NOMO-1 (cell line): ENCODE data around the gene CXCL14.
"Not testable (repeated sequence)": the region's sequence is repeated elsewhere in the genome, so short reads cannot be mapped to it uniquely, and the experiment has no call there.

Experiments used
- DNase-seq, 2 experiments: peaks; one replicate each; lab custom pipeline; 2025; ENCODE audit not compliant: unreplicated experiment in 2 of 2; lab: John Stamatoyannopoulos, UW

CXCL14 gene

GRCh38 chr5:135546912-135547311 lies 31.9 kb downstream of the CXCL14 start:
- DNase-seq, result no peak

GRCh38 chr5:135546101-135546500 lies 32.7 kb downstream of the CXCL14 start:
- DNase-seq, result no peak

DNA sequence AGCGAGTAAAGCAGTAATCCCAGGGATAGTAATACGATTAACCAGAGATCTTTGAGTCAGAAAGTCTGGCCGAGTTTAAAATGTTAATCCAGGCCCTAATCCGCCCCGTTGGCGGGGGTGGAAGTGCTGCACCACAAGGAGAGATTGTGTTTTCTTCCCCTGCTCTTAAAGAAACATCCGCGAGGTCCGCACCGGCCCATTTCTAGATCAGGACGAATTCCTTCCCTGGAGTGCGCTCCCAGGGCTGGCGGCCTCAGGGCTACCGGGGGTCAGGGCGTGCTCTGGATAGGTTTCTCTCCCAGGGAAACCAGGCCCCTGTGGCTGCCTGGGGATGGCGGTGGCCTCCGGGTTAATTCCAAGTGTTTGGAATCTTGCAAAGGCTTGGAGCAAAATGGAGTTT lies 33.7 kb downstream of the CXCL14 start:
- DNase-seq, result no peak

DNA sequence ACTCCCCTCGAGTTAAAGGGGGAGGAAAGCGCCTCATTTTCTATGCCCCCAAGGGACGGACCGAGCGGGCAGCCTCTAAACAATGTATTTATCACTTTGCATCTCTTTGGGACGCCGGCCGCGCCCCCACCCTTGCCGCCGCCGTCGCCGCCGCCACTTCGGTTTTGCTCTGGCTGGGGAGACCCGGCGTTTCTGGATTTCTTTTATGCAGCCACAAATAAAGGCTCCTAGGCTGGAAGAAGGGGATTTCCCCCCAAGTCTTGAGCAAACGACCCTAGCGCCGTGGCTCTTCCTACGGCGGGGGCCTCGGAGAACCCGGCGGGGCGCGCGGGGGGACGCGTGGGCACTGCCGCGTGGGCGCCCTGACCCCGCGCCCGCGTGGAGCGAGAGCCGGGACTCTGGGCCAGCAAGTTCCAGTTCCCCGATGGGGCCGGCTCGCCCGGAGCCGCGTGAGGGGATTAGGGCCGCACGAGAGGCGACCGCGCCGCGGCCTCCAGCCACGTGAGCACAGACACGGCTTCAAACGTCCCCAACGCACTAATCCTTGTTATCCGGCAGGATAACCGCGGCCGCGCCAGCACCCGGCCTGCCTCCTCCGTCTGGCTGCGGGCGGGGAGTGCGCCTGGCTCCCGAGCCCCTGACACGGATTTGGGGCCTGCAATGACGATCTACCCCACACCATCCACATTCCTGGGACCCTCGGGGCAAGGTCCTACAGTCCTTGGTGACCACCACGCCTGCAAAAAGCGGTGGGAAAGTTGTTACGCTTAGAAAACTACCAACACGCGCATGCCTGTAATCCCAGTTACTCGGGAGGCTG lies 35.1 kb downstream of the CXCL14 start:
- no peak for DNase-seq

DNA sequence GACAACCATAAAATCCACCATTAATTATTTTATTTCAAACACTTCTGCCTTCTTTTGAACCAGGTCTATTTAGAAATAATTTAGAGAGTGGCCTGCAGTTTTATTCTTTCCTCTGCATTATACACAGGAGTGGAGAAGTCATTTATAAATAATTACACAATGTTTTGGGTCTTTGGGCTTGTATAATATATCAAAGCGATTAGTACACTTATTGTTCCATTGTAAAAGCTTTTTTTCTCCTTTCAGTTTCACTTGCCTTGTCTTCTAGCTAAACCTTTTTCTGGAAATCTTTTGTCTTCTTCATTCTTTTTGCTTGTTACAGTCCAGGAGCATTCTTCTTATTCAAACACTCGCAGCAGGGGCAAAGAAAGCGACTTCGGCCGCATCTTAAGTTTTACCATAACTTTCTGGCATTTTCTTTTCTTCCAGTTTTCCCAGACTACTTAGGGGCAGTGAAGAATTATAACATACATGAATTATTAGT lies 35.7 kb downstream of the CXCL14 start:
- DNase-seq, result peak in 1 of 2 experiments; percentile 22

DNA sequence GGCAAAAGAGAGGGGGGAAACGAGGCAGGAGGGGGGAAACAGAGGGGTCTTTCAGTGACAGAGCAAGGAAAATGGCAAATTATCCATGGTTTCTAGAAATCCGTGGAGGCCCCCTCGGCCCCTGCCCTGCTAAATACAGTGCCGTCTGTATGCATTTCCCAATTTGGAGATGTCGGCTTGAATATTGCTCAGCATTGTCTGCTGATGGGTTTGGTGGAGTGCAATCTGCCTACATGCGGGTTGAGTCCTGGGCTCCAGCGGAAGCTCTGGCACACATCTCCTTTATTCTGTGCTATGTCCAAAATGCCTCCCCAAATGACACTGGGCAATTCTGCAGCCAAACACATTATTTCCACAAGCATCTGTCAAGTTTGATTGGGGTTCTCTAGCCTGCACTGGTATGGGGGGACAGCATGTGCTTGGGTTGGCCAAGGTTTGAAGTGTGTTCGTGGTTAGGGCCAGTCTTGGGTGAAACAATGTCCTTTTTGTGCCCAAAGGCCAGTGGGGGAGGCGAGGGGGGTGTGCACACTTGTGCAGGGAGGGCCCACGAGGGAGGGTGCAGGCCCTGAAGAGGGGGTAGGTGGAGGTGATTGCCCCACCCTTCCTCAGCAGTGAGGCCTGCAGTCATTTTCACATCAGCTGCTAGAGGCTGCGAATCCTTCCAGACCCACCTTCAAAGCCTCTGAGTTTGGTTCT lies 36.8 kb downstream of the CXCL14 start:
- no peak for DNase-seq

DNA sequence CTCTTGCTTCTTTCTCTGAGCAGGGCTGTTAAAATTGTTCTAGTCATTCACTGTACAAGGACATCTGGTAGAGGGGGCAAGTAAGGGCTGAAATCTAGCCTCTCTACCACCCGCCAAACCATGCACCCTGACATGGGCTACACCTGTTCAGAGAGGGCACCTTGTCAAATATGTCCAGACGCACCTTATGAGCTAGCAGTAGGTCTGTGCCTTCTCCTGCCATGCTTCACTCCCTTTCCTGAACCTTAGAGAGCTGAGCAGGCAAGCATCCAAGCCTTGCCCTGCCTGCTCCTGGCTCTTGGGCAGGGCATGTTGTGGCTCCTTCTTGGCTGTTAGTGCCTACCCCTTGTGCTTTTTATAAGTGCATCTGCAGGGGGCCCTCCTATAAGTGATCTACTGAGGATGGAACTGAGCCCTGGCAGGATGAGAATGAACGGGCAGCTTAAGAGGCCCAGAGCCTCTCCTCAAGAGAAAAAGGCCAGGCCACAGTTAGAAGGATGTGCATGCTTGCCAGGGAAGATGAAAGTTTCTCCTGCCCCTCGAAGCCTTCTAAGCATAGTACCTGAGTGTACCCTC lies 39.3 kb downstream of the CXCL14 start:
- no peak for DNase-seq

DNA sequence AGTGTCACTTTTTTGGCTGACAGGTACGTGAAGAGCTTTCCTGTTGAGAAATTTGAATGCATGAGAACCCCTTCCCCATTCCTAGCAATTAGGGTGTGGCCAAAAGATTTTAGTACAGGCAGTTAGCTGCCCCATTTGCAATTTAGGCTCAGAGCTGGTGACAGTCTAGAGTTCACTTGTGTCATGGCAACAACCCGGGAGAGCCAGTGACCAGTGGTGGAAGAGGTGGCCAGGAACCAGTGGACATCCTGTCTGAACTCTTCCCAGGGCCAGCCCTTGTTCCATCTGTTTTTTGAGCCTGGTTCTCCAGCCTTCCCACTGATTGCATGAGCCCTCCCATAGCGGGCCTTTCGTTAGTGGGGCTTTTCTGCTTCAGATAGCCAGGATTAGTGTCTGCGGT lies 40.5 kb downstream of the CXCL14 start:
- DNase-seq, result no peak

GRCh38 chr5:135537745-135538144 lies 41.0 kb downstream of the CXCL14 start:
- DNase-seq, result no peak

GRCh38 chr5:135537271-135537670 lies 41.5 kb downstream of the CXCL14 start:
- no peak for DNase-seq

- DNase-seq, result peak in 1 of 2 experiments; percentile 30
These were observed 42.7 kb downstream of the CXCL14 start, which contains the start of gene NEUROG1 for GRCh38 chr5:135535820-135536801. TSS of gene NEUROG1 (minus strand) at chr5:135535964. CDS start at chr5:135535690, 274 bp downstream.

- DNase-seq, result no peak
These were observed 43.4 kb downstream of the CXCL14 start for GRCh38 chr5:135535420-135535819.

GRCh38 chr5:135534609-135535419 lies 44.0 kb downstream of the CXCL14 start:
- DNase-seq, result no peak

DNA sequence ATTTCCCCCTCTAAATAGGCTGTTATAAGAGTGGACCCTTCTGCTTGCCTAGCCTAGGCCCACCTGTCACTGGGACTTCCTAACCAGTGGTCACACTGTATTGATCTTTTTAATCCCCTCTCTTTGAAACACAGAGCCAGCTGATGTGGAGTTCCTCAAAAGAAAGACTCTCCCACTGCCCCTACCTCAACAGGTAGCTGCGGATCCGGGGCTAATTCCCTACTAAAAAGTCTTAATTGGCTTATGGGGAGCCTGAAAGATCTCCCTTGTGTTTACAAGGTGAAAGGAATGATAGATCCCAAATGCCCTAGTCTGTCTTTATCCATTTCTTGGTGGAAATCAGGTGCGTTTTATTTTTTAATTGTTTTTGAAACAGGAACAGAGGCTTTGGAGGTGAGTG lies 45.0 kb downstream of the CXCL14 start:
- no peak for DNase-seq

- DNase-seq, result no peak
These were observed 45.5 kb downstream of the CXCL14 start for GRCh38 chr5:135533334-135533733.

DNA sequence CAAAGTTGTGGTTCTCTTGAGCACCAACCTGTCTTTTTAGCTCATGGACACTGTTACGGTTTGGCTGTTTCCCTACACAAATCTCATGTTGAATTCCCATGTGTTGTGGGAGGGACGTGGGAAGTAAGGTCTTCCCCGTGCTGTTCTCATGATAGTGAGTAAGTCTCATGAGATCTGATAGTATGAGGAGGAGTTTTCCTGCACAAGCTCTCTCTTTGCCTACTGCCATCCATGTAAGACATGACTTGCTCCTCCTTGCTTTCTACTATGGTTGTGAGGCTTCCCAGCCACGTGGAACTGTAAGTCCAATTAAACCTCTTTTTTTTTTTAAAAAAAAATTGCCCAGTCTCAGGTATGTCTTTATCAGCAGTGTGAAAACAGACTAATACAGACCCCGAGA lies 49.2 kb downstream of the CXCL14 start:
- DNase-seq, result not testable (repeated sequence)

DNA sequence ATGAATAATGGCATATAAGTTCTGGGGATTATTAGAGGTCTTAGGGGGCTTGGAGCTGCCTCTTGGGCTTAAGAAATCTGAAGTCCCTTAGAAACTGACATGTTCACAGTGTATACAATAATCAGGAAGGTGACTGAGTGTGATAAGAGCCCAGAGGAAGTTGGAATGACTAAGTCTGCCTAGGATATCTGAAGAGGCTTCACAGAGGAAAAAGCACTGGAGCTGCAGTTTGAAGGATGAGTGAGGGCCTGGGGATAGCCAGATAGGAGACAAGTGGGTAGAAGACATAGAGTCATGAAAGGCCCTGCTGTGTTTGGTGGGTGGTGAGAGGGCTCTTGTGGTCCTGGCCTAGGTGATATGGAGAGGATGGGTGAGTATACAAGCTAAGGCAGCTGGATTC lies 51.9 kb downstream of the CXCL14 start:
- no peak for DNase-seq

DNA sequence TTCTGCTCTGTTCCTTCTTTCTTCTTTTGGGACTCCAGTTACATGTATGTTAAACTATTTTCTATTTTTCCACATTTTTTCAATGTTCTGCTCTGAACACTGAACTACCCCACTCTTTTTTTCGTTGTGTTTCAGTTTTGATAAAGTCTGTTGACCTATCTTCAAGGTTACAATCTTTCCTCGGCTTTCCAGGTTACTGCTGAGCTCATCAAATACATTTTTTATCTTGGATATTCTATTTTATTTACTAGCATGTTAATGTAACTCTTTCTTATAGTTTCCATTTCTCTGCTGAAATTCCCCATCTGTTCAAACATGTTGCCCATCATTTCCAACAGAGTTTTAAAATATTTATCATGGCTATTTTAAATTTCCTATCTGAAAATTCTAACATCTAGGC lies 56.8 kb downstream of the CXCL14 start:
- no peak for DNase-seq
